Left lung (tissue), 10 donors: ENCODE data around the gene OR1Q1. TPM values are rescaled to one million over a fixed set of nuclear protein-coding genes. Genes with fewer than 3 reads are reported as not detected.

ENCODE experiments used
- ATAC-seq: fragments of 200-7000 bp; cut with Tn5 transposase; one replicate; pipeline ENCODE4 v1.9.1; 2020; ENCODE audit warnings: moderate library complexity
- DNase-seq, 4 donors: peaks; one replicate each; pipeline ENCODE4 v3.0.0-alpha.2; 2013 to 2020
- H3K27ac ChIP-seq, 2 donors: fragments of 200-600 bp; sonication (generic) in 1 of 2; one replicate each; pipeline versions ENCODE4 v1.5.0 to v1.8.0; 2020 to 2021
- H3K27me3 ChIP-seq, 2 donors: fragments of 200-600 bp; sonication (generic) in 1 of 2; one replicate each; pipeline versions ENCODE4 v1.5.0 to v1.8.0; 2020 to 2021
- H3K36me3 ChIP-seq, 2 donors: fragments of 200-600 bp; sonication (generic) in 1 of 2; one replicate each; pipeline versions ENCODE4 v1.5.0 to v1.8.0; 2020 to 2021
- H3K4me1 ChIP-seq, 2 donors: fragments of 200-600 bp; one replicate each; pipeline ENCODE4 v1.8.0; 2021
- H3K4me3 ChIP-seq, 2 donors: fragments of 200-600 bp; sonication (generic) in 1 of 2; one replicate each; pipeline versions ENCODE4 v1.5.0 to v1.8.0; 2020 to 2021; ENCODE audit warnings: mild to moderate bottlenecking in 1 of 2
- H3K9me3 ChIP-seq, 2 donors: fragments of 200-600 bp; sonication (generic) in 1 of 2; one replicate each; pipeline versions ENCODE4 v1.5.0 to v1.8.0; 2020 to 2021
- intact Hi-C, 2 donors: fragments of 100-400 bp; cut with DNase I; formaldehyde crosslinking; loops; one replicate each; pipeline versions ENCODE4 v1.11.2 to v1.14.2; 2022
- polyA plus RNA-seq, 6 donors: library from polyadenylated mRNA; unstranded; fragments of 120-200 nt; gene quantifications; one replicate each; pipeline ENCODE4 v1.2.1, GENCODE V29; 2013; ENCODE audit not compliant: insufficient read length in 6 of 6
- total RNA-seq, 2 donors: library from RNA; stranded (reverse); fragmentation: NEBNext Ultra II Directional; extraction: Animal tissue kit (Norgen Biotek cat#: 25700); gene quantifications; one replicate each; pipeline ENCODE4 v1.2.1, GENCODE V29; 2021
- TF ChIP-seq, protein P1 (sequence below), 2 donors: fragments of 200-600 bp; sonication (generic) in 1 of 2; IDR thresholded peaks; one replicate each; pipeline versions ENCODE4 v1.5.0 to v1.8.0; 2021; ENCODE audit warnings: antibody characterized with exemption in 2 of 2
- donor health status: DM: no; HTN: yes; CAD: no.
- donor health status: DM: no; HTN: no; CAD: no.

OR1Q1 gene
- total and polyA plus RNA-seq, 8 donors, result 0.21 TPM; not detected in 7

DNA sequence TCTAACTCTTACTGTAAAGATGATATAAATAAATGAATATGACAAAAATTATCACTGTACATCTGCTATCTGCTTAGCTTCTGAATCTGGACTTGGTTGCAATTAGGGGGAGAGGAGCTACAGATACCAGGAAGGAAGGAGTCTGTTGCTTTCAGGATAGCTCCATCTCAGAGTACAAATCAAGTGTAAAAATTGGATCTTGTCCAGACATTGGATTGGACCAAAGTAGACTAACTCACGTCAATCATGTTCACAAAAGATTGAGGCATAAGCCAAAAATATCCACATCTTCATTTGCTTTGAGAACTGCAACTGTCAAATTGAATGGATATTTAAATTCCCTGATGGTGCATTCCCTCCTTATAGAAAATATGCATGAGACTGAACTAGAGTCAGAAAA lies 8.8 kb upstream of the OR1Q1 start:
- intact Hi-C loops, result no loop called here
- DNase-seq (no peak), ATAC-seq (no peak)
- no peaks in the 10 kb centered on the region for H3K4me1 ChIP-seq
- H3K36me3 ChIP-seq, result no peaks in the 10 kb centered on the region
- H3K27ac ChIP-seq, result no peak overlapping the region
- H3K4me3 ChIP-seq, result no peak overlapping the region
- no peaks in the 10 kb centered on the region for H3K27me3 ChIP-seq
- H3K9me3 ChIP-seq, result peaks cover 0 to 2% of the 10 kb centered on the region in 2 donors
- TF ChIP-seq, protein P1, sequence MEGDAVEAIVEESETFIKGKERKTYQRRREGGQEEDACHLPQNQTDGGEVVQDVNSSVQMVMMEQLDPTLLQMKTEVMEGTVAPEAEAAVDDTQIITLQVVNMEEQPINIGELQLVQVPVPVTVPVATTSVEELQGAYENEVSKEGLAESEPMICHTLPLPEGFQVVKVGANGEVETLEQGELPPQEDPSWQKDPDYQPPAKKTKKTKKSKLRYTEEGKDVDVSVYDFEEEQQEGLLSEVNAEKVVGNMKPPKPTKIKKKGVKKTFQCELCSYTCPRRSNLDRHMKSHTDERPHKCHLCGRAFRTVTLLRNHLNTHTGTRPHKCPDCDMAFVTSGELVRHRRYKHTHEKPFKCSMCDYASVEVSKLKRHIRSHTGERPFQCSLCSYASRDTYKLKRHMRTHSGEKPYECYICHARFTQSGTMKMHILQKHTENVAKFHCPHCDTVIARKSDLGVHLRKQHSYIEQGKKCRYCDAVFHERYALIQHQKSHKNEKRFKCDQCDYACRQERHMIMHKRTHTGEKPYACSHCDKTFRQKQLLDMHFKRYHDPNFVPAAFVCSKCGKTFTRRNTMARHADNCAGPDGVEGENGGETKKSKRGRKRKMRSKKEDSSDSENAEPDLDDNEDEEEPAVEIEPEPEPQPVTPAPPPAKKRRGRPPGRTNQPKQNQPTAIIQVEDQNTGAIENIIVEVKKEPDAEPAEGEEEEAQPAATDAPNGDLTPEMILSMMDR (IDR thresholded peaks at IDR 0.05), result no peak

DNA sequence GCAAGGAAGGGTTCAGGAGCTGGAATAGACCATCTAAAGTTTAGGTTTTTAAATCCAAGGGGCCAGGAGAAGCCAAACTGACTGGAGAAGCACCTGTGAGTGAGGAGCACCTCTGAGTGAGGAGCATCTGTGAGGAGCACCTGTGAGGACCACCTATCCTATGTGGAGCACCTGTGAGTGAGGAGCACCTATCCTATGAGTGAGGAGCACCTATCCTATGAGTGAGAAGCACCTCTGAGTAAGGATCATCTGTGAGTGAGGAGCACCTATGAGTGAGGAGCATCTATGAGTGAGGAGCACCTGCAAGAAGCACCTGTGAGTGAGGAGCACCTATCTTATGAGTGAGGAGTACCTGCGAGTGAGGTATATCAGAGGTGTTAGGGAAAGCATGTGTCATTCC lies 8.0 kb upstream of the OR1Q1 start:
- no peak overlapping the region for H3K27ac ChIP-seq
- no peak overlapping the region for H3K4me3 ChIP-seq
- no peaks in the 10 kb centered on the region for H3K9me3 ChIP-seq
- intact Hi-C loops, result no loop called here
- ATAC-seq (no peak), DNase-seq (no peak)
- TF ChIP-seq, protein P1 (IDR thresholded peaks at IDR 0.05), result no peak
- H3K4me1 ChIP-seq, result no peaks in the 10 kb centered on the region
- H3K36me3 ChIP-seq, result no peaks in the 10 kb centered on the region
- H3K27me3 ChIP-seq, result no peaks in the 10 kb centered on the region

DNA sequence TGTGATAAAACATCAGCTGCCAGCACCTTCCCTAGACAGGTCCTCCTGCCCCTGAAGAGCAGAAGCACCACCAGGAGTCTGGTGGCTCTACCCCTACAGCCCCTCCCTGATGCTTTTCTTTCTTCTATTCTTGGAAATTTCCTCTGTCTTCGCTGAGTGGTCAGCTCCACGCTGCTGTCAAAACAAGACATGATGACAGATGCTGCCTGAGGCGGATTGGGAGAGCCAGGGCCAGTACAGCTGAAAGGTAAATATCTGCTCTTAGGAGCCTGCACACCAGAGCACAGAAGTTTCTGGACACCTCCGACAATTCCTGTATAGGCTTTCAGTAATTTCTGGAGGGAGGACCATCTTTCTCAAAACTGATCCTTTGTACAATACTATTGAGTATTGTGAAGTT lies 4.7 kb upstream of the OR1Q1 start:
- no peaks in the 10 kb centered on the region for H3K9me3 ChIP-seq
- no peak overlapping the region for H3K27ac ChIP-seq
- no peaks in the 10 kb centered on the region for H3K4me1 ChIP-seq
- intact Hi-C loops, result no loop called here
- H3K36me3 ChIP-seq, result no peaks in the 10 kb centered on the region
- ATAC-seq, result no peak
- H3K27me3 ChIP-seq, result no peaks in the 10 kb centered on the region
- no peak for DNase-seq
- TF ChIP-seq, protein P1 (IDR thresholded peaks at IDR 0.05), result no peak
- no peak overlapping the region for H3K4me3 ChIP-seq

DNA sequence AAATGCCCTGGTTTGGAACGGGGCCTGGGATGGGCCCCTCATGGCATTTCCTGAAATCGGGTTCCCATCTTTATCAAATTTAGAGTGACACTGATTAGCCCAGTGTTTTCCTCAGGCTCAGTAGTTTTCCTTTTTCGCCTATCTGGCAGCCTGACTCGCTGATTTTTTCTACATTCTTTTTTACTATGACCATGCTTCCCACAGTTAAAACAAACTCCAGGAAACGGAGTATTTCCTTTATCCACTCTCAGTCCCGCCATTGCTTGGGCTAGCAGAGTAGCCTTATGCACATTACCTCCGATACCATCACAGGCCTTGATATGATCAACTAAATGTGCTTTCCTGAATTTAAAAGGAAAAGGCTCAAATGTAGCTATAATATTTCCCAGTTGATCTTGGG lies 5.5 kb downstream of the OR1Q1 start:
- H3K9me3 ChIP-seq, result peaks cover 0 to 7% of the 10 kb centered on the region in 2 donors
- TF ChIP-seq, protein P1 (IDR thresholded peaks at IDR 0.05), result no peak
- no peaks in the 10 kb centered on the region for H3K27me3 ChIP-seq
- intact Hi-C loops, result no loop called here
- ATAC-seq, result no peak
- no peaks in the 10 kb centered on the region for H3K36me3 ChIP-seq
- no peak overlapping the region for H3K27ac ChIP-seq
- no peaks in the 10 kb centered on the region for H3K4me1 ChIP-seq
- DNase-seq, result no peak
- H3K4me3 ChIP-seq, result no peak overlapping the region

DNA sequence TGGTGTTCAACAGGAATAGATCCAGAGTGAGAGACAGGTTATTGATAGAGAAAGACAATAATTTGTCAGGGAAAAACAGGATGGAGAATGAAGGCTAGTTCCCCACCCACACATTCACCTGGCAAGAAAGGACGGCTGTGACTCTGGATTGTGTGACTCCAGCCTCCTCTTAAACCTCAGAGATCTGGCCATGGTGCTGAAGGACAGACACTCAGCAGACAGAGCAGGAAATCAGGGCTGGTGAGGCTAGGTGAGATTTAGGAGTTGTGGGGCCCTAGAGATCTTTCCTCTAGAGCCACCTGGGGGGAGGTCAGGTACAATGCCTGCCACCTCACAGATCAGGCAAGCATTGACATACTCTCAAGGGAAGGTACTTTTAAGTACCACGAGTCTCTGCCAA lies 27.7 kb downstream of the OR1Q1 start:
- peak in 1 of 4 donors; percentile 2 for DNase-seq
- ATAC-seq, result no peak
- Histone ChIP-seq H3K9me3 (peaks cover 0 to 14% of the 10 kb centered on the region in 2 donors), H3K27me3 (no peaks in the 10 kb centered on the region), H3K4me3 (no peak overlapping the region), H3K27ac (no peak overlapping the region), H3K4me1 (no peaks in the 10 kb centered on the region), H3K36me3 (no peaks in the 10 kb centered on the region)
- intact Hi-C loops, result no loop called here
- TF ChIP-seq, protein P1 (IDR thresholded peaks at IDR 0.05), result no peak
